ENCODE results near the gene ETFB.

Gene ETFB

GRCh38 chr19:51333836-51334460, 32.2 kb downstream of the ETFB start:
- no peak for DNase-seq (ENCODE audit: extremely low read depth, low read depth)
- H3K4me3 ChIP-seq (replicated peaks; ENCODE audit: low read depth, low read length), result no peak overlapping the region
- no peak for TF ChIP-seq CTCF (IDR thresholded peaks at IDR 0.05; ENCODE audit: low read depth, low read length, missing control alignments)

- no peak for DNase-seq (ENCODE audit: extremely low read depth, low read depth)
- no peak for TF ChIP-seq CTCF (IDR thresholded peaks at IDR 0.05; ENCODE audit: low read depth, low read length, missing control alignments)
- no peak overlapping the region for H3K4me3 ChIP-seq (replicated peaks; ENCODE audit: low read depth, low read length)
Observed at GRCh38 chr19:51331716-51332115, 34.5 kb downstream of the ETFB start.

GRCh38 chr19:51331193-51331592, 35.0 kb downstream of the ETFB start:
- no peak overlapping the region for H3K4me3 ChIP-seq (replicated peaks; ENCODE audit: low read depth, low read length)
- DNase-seq (ENCODE audit: extremely low read depth, low read depth), result no peak
- TF ChIP-seq CTCF (IDR thresholded peaks at IDR 0.05; ENCODE audit: low read depth, low read length, missing control alignments), result no peak

GRCh38 chr19:51330366-51330765, 35.8 kb downstream of the ETFB start:
- TF ChIP-seq CTCF (IDR thresholded peaks at IDR 0.05; ENCODE audit: low read depth, low read length, missing control alignments), result no peak
- no peak for DNase-seq (ENCODE audit: extremely low read depth, low read depth)
- H3K4me3 ChIP-seq (replicated peaks; ENCODE audit: low read depth, low read length), result no peak overlapping the region

- no peak for DNase-seq (ENCODE audit: extremely low read depth, low read depth)
- H3K4me3 ChIP-seq (replicated peaks; ENCODE audit: low read depth, low read length), result no peak overlapping the region
- TF ChIP-seq CTCF (IDR thresholded peaks at IDR 0.05; ENCODE audit: low read depth, low read length, missing control alignments), result no peak
Observed at GRCh38 chr19:51329411-51329810, 36.8 kb downstream of the ETFB start.

GRCh38 chr19:51327066-51328001, 38.9 kb downstream of the ETFB start:
- no peak for TF ChIP-seq CTCF (IDR thresholded peaks at IDR 0.05; ENCODE audit: low read depth, low read length, missing control alignments)
- no peak for DNase-seq (ENCODE audit: extremely low read depth, low read depth)
- no peak overlapping the region for H3K4me3 ChIP-seq (replicated peaks; ENCODE audit: low read depth, low read length)
